ENCODE data around the gene ARID1B. TPM values are rescaled to one million over a fixed set of nuclear protein-coding genes. Genes with fewer than 3 reads are reported as not detected.

The ARID1B gene
- polyA plus RNA-seq, 1 experiment: 19.2 TPM

DNA sequence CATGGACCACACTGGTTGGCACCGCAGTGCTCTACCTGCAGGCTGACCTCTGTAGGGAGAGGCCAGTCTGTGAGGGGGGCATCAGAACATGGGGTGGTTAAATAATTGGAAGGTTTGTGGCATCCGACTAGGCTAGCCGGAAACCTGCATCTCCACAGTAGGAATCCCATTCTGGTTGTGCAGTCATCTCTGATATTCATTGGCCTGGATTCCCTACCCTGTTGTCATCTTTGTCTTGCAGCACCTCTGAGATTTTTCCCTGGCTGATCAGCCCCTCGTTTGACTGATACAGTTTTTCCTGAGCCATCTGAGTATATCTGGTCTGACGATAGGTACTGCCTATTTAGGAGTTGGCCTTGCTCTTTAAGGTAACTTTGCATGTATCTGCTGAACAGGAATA is 286.7 kb downstream of the ARID1B start:
- Histone ChIP-seq H3K27me3 (ENCODE audit: control insufficient read depth, insufficient read depth, low read length) (no peaks in the 10 kb centered on the region), H3K27ac (ENCODE audit: low read depth, low read length) (no peak overlapping the region), H3K9me3 (ENCODE audit: control insufficient read depth, insufficient read depth, low read length) (no peaks in the 10 kb centered on the region; the same call in 1 of the 2 replicates), H3K4me3 (ENCODE audit: low read depth, low read length) (no peak overlapping the region)
- DNase-seq (ENCODE audit: low read depth, low spot score): no peak
- TF ChIP-seq, protein P1, sequence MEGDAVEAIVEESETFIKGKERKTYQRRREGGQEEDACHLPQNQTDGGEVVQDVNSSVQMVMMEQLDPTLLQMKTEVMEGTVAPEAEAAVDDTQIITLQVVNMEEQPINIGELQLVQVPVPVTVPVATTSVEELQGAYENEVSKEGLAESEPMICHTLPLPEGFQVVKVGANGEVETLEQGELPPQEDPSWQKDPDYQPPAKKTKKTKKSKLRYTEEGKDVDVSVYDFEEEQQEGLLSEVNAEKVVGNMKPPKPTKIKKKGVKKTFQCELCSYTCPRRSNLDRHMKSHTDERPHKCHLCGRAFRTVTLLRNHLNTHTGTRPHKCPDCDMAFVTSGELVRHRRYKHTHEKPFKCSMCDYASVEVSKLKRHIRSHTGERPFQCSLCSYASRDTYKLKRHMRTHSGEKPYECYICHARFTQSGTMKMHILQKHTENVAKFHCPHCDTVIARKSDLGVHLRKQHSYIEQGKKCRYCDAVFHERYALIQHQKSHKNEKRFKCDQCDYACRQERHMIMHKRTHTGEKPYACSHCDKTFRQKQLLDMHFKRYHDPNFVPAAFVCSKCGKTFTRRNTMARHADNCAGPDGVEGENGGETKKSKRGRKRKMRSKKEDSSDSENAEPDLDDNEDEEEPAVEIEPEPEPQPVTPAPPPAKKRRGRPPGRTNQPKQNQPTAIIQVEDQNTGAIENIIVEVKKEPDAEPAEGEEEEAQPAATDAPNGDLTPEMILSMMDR (IDR thresholded peaks at IDR 0.05; ENCODE audit: low read depth, low read length): no peak
- ChIA-PET CTCF (interaction anchor here (1.5 kb wide), 1 partner anchor 18 kb away, joined by 5 read pairs; no protein-coding TSS in a partner anchor), POLR2A (no interaction called here)

DNA sequence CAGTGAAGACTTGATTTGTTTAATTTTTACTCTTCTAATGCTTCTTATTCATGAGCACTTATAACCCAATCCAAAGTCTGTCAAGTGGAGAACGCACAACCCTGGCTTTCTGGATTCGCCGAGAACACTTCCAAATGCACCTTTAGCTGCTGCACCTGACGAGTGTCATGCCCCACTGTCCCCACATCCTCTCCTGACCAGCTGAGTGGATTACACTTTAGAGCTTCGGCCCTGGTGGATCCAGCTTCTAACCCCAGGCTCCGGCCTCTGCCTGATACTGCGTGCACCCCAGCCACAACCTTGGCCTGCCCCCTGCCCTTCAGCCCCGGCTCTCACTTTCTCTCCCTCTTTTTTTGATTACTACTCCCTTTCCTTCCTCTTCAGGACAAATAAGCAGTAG is 287.3 kb downstream of the ARID1B start:
- ChIA-PET CTCF (interaction anchor here (1.5 kb wide), 1 partner anchor 19 kb away, joined by 5 read pairs; no protein-coding TSS in a partner anchor), POLR2A (no interaction called here)
- DNase-seq (ENCODE audit: low read depth, low spot score): no peak
- Histone ChIP-seq H3K4me3 (ENCODE audit: low read depth, low read length) (no peak overlapping the region), H3K27me3 (ENCODE audit: control insufficient read depth, insufficient read depth, low read length) (no peaks in the 10 kb centered on the region), H3K27ac (ENCODE audit: low read depth, low read length) (no peak overlapping the region), H3K9me3 (ENCODE audit: control insufficient read depth, insufficient read depth, low read length) (no peaks in the 10 kb centered on the region; the same call in 1 of the 2 replicates)
- TF ChIP-seq, protein P1 (IDR thresholded peaks at IDR 0.05; ENCODE audit: low read depth, low read length): no peak

DNA sequence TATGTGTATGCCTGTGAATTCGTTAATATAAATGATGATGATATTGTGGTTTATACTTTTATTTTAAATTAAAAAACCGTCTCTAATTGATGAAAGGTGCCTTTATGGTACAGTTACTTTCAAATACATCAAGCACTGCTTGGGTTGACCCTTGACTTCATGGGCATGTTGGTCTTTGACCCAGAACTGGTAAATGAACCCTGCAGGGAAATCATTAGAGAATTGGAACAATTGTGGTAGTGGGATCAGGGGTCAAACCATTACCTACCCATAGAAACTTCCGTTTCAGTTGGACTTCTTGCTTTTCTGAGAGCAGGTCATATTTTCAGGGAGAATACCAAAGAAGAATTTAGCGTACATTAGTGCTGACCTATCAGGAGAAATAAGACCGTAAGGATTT is 288.2 kb downstream of the ARID1B start:
- no peaks in the 10 kb centered on the region for H3K27me3 ChIP-seq (ENCODE audit: control insufficient read depth, insufficient read depth, low read length)
- POLR2A ChIA-PET: no interaction called here

DNA sequence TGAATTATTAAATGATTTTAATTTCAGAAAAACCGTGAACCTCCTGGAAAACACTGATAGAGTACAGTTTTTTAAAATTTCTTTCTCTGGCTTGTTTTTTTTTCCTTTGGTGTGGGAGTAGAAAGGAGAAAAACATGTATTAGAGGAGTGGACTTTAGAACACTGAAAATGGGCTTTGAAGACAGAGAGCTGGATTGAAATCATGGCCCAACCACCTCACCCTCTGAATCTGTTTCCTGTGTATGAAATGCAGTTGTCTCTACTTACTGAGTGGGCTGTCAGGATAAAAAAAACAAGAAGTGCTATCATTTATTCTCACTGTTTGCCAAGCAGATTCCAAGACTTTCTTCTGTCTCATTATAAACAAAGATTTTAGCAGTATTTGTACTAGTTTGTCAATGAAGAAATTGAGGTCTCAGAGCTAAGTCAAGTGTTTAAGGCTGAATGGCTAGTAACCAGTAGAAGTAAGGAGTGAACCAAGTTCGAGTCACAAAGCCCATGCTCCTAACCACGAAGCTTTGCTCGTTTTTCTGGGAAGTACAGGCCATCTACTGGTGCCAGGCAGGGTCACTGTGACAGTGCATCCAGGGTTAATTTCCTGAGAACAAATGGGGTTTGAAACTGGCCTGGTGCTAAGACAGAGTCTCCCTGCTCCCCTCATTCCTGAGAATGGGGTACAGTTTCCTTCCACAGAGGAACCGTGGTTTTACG is 289.8 kb downstream of the ARID1B start:
- Histone ChIP-seq H3K9me3 (ENCODE audit: control insufficient read depth, insufficient read depth, low read length) (no peaks in the 10 kb centered on the region; the same call in 1 of the 2 replicates), H3K4me3 (ENCODE audit: low read depth, low read length) (no peak overlapping the region), H3K27me3 (ENCODE audit: control insufficient read depth, insufficient read depth, low read length) (no peaks in the 10 kb centered on the region), H3K27ac (ENCODE audit: low read depth, low read length) (no peak overlapping the region)
- CTCF ChIA-PET: interaction anchor here (0.6 kb wide), 1 partner anchor 24 kb away, joined by 3 read pairs; no protein-coding TSS in a partner anchor
- POLR2A ChIA-PET: no interaction called here
- TF ChIP-seq, protein P1 (IDR thresholded peaks at IDR 0.05; ENCODE audit: low read depth, low read length): no peak
- no peak for DNase-seq (ENCODE audit: low read depth, low spot score)

More for the DNA sequence above, 288.2 kb downstream of the ARID1B start:
- no peak for DNase-seq (ENCODE audit: low read depth, low spot score)
- TF ChIP-seq, protein P1 (IDR thresholded peaks at IDR 0.05; ENCODE audit: low read depth, low read length): no peak
- Histone ChIP-seq H3K4me3 (ENCODE audit: low read depth, low read length) (no peak overlapping the region), H3K9me3 (ENCODE audit: control insufficient read depth, insufficient read depth, low read length) (no peaks in the 10 kb centered on the region; the same call in 1 of the 2 replicates), H3K27ac (ENCODE audit: low read depth, low read length) (no peak overlapping the region)
- CTCF ChIA-PET: interaction anchor here (1.5 kb wide), 1 partner anchor 20 kb away, joined by 5 read pairs; no protein-coding TSS in a partner anchor

DNA sequence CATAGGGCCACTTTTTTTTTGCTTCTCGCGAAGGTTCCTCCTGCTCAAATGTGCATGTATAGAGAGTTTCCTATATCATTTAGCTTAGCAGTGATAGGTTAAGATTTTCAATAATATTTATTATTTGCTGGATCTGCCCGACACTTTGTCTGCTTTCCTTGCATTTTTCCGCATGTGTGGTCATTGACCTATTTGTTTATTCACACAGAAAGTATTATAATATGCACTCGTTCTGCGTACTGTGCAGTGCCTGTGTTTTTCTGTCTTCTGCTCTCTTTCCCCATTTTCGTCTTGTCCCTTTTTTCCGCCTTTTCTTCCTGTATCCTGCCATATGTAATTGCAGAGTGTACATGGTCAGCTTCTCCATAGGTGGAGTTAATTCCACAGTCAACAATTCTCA is 290.3 kb downstream of the ARID1B start:
- Histone ChIP-seq H3K9me3 (ENCODE audit: control insufficient read depth, insufficient read depth, low read length) (no peaks in the 10 kb centered on the region; the same call in 1 of the 2 replicates), H3K4me3 (ENCODE audit: low read depth, low read length) (no peak overlapping the region), H3K27me3 (ENCODE audit: control insufficient read depth, insufficient read depth, low read length) (no peaks in the 10 kb centered on the region), H3K27ac (ENCODE audit: low read depth, low read length) (no peak overlapping the region)
- TF ChIP-seq, protein P1 (IDR thresholded peaks at IDR 0.05; ENCODE audit: low read depth, low read length): no peak
- DNase-seq (ENCODE audit: low read depth, low spot score): no peak
- ChIA-PET POLR2A (no interaction called here), CTCF (interaction anchor here (0.6 kb wide), 1 partner anchor 24 kb away, joined by 3 read pairs; no protein-coding TSS in a partner anchor)

Data from AG04450 (cell line).